GM18505 (cell line): ENCODE results near the gene MEMO1.

Source experiments
- ATAC-seq: cut with Tn5 transposase; IDR thresholded peaks from one replicate; pipeline ENCODE4 v1.9.1; 2021; ENCODE audit not compliant: unreplicated experiment
- POLR2A ChIP-seq: IDR thresholded peaks from 4 replicates; pipeline ENCODE4 v1.6.1; 2011; ENCODE audit warnings: borderline replicate concordance; ENCODE audit not compliant: insufficient read depth, insufficient read length; ENCODE audit errors: extremely low read depth

Gene MEMO1

GRCh38 chr2:32009516-32010256 is 1.1 kb downstream of the MEMO1 start:
- ATAC-seq, result peak; percentile 20

GRCh38 chr2:32008805-32009515 is 1.8 kb downstream of the MEMO1 start:
- ATAC-seq, result no peak
- TF ChIP-seq POLR2A, result no peak

More at GRCh38 chr2:32009516-32010256, 1.1 kb downstream of the MEMO1 start:
- peak; percentile 38 for TF ChIP-seq POLR2A

GRCh38 chr2:32007121-32007391 is 3.8 kb downstream of the MEMO1 start:
- ATAC-seq, result no peak
- no peak for TF ChIP-seq POLR2A

DNA sequence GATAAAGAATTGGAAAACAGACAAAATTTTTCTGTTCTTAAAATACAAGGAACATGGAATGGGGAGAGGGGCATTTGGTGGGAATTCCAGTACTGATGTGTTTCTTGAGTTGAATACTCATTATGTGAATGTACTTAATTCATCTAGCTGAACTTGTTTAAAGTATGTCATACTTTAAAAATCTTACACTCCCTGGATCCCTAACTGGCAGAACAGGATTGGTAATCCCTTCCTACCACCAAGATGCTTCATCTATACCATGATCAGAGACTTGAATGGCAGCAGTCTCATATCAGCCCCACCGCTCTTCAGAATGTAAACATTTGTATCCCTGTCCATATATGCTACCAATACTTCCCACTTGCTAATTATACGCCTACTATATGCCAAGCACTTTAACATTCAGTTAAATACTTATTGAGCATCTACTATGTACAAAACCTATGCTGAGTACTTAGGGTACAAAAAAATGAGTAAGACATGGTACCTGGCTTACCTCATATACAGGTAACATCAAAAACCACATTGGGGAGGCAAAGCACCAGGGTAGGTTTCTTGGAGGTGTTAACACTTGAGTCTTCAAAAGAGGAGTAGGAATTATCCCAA is 5.3 kb downstream of the MEMO1 start:
- no peak for TF ChIP-seq POLR2A
- no peak for ATAC-seq

GRCh38 chr2:32003791-32004190 is 7.0 kb downstream of the MEMO1 start:
- no peak for TF ChIP-seq POLR2A
- no peak for ATAC-seq

- no peak for ATAC-seq
- TF ChIP-seq POLR2A, result no peak
These were observed 8.4 kb downstream of the MEMO1 start for GRCh38 chr2:32002406-32002805.

DNA sequence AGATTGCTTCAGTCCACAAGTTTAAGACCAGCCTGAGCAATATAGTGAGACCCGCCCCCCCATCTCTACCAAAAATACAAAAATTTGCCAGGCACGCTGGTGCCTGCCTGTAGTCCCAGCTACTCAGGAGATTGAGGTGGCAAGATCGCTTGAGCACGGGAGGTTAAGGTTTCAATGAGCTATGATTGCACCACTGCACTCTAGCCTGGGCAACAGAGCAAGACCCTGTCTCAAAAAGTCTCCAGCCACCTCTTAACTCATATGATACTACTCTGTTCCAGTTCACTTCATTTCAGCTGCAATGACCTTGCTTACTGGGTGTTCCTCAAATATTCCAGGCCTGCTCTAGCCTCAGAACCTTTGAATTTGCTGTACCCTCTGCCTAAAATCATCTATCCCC is 11.4 kb downstream of the MEMO1 start:
- no peak for TF ChIP-seq POLR2A
- no peak for ATAC-seq

DNA sequence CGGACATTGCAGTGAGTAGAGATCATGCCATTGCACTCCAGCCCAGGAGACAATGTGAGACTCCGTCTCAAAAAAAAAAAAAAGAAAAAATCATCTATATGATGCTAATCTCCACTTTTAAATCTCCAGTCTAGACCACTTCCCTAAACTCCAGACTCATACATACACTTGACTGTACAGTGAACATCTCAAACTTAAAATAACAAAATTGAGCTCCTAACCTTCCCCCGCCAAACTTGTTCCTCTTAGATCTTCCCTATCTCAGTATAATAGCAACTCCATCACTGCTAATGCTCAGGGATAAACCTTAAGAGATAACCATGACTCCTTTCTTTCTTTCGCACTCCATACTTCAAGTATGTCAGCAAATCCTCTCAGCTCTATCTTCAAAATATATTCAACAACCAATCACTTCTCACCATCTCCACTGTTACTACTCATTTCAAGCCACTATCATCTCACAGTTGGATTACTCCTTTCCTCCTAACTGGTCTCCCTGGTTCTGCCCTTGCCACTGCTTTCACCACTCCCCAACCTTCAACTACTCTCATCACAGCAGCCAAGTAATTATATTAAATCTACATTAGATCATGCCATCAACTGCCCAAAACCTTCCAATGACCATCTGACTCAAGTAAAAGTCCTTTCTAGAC is 12.0 kb downstream of the MEMO1 start:
- no peak for ATAC-seq
- TF ChIP-seq POLR2A, result no peak

DNA sequence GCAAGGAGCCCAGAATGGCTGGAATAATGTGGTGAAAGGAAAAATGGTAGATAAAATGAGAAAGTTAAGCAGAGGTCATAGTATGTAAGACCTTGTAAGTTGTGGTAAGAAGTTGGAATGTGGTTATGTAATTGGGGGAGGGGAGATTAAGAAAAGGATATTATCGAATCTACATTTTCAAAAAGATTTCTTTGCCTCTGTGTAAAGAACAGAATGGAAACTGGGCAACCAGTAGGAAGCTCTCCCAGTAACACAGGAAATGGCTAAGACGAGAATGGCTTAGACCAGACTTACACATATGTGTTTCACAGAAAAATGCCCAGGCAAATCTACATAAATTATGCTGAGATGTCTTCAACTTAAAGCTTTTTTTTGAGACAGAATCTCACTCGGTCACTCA is 13.2 kb downstream of the MEMO1 start:
- ATAC-seq, result no peak
- TF ChIP-seq POLR2A, result no peak

- ATAC-seq, result no peak
- no peak for TF ChIP-seq POLR2A
These were observed 14.1 kb downstream of the MEMO1 start for GRCh38 chr2:31996571-31997150.

DNA sequence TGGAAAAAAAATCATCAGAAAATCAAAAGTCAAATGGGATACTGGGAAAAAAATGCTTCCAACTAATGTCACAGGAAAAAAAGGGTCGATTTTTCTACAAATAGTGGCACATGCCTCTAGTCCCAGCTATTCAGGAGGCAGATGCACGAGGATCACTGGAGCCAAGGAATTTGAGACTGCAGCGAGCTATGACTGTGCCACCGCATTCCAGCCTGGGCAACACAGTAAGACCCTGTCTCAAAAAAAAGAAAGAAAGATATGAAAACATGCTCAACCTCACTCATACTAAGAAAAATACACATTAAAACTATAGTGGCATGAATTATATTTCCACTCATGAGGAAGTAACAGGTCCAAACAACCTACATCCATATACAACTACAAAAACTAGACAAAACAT is 17.9 kb downstream of the MEMO1 start:
- no peak for ATAC-seq
- no peak for TF ChIP-seq POLR2A

GRCh38 chr2:31992025-31992579 is 18.7 kb downstream of the MEMO1 start:
- TF ChIP-seq POLR2A, result no peak
- ATAC-seq, result no peak

DNA sequence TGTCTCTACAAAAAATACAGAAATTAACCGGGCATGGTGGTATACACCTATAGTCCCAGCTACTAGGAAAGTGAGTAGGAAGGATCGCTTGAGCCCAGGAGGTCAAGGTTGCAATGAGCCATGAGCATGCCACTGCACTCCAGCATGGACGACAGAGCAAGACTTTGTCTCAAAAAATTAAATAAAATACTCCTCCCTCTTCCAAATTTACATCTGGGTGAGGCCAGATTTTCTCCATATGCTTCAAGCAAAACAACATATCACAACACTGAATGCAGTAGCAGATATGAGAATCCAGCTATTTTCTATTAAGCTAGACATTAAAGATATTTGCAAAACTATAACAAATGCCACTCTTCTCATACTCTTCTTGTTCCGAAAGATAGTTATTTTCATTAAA is 20.9 kb downstream of the MEMO1 start:
- ATAC-seq, result no peak
- no peak for TF ChIP-seq POLR2A
